ENCODE measurements around the gene TCAF1.
"Not testable (repeated sequence)": the region's sequence is repeated elsewhere in the genome, so short reads cannot be mapped to it uniquely, and the experiment has no call there.

Gene TCAF1

DNA sequence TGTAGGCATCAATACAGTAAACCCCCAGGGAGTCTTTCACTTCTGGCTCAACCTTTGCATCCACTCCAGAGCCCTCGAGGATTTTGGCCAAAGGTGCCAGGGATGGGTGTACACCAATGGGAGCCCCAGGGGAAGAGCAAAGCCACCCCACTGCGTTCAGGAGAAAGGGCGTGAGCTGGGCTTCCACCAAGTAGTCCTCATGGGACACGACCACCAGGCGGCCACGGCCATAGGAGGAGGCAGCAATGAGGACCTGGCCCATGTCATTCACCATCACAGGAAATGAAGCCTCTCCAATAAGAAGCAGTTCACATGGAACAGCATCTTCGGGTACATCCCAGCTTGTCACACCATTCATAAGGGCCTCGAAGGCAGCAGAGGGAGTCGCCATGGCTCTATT, 25.8 kb downstream of the TCAF1 start:
- FAIRE-seq (no peak), DNase-seq (ENCODE audit: extremely low spot score, insufficient read length, low read depth) (no peak)

DNA sequence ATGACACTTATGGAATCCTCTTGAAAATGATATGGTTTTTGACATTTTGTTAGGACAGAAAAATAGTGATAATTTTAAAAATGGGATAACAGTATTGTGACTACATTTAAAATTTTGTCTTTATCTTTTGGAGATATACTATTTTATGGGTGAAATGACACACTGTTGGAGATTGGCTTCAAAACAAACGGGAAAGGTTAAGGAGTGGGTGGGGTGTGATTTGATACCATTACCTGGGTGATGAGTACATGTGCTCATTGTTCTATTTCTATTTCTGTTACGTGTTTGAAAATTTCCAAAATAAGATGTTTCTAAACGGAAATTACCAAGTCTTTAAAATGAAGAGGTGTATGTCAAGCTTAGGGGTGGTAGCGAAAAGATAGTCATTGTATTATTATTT, 28.7 kb downstream of the TCAF1 start:
- FAIRE-seq; DNase-seq (ENCODE audit: extremely low spot score, insufficient read length, low read depth): not testable (repeated sequence)

GRCh38 chr7:143871534-143871933, 30.4 kb downstream of the TCAF1 start:
- FAIRE-seq; DNase-seq (ENCODE audit: extremely low spot score, insufficient read length, low read depth): not testable (repeated sequence)

- not testable (repeated sequence) for FAIRE-seq; DNase-seq (ENCODE audit: extremely low spot score, insufficient read length, low read depth)
Observed at GRCh38 chr7:143857994-143858393, 44.0 kb downstream of the TCAF1 start.

- DNase-seq (ENCODE audit: extremely low spot score, insufficient read length, low read depth); FAIRE-seq: not testable (repeated sequence)
Observed at GRCh38 chr7:143855443-143855842, 46.5 kb downstream of the TCAF1 start.

GRCh38 chr7:143850682-143851081, 51.3 kb downstream of the TCAF1 start:
- no peak for FAIRE-seq

GRCh38 chr7:143849785-143850479, 52.0 kb downstream of the TCAF1 start:
- DNase-seq (ENCODE audit: extremely low spot score, insufficient read length, low read depth) (no peak), FAIRE-seq (no peak)

More at GRCh38 chr7:143850682-143851081, 51.3 kb downstream of the TCAF1 start:
- DNase-seq (ENCODE audit: extremely low spot score, insufficient read length, low read depth): no peak

DNA sequence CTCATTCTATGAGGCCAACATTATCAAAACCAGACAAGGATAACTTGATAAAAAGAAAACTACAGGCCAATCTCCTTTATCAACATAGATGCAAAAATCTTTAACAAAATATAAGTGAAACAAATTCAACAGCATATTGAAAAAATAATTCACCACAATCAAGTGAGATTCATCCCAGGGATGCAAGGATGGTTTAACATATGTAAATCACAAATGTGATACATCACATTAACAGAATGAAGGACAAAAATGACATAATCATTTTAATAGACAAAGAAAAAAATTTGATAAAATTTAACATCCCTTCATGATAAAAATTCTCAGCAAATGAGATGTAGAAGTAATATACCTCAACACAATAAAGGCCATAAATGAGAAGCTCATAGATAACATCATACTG, 53.8 kb downstream of the TCAF1 start:
- FAIRE-seq (no peak), DNase-seq (ENCODE audit: extremely low spot score, insufficient read length, low read depth) (no peak)

DNA sequence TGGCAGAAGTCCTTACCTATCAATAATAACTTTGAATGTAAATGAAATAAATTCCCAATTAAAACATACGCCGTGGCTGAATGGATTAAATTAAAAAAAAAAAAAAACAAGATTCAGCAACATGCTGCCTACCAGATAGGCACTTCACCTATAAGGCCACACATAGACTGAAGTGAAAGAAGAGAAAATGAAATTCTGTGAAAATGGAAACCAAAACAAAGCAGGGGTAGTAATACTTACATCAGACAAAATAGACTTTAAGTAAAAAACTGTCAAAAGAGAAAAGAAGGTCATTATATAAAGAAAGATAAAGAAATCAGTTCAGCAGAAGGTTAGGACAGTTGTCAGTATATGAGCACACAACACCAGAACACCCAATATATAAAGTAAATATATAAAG, 55.3 kb downstream of the TCAF1 start:
- no peak for DNase-seq (ENCODE audit: extremely low spot score, insufficient read length, low read depth)
- no peak for FAIRE-seq

GRCh38 chr7:143841696-143842095, 60.3 kb downstream of the TCAF1 start:
- not testable (repeated sequence) for DNase-seq (ENCODE audit: extremely low spot score, insufficient read length, low read depth); FAIRE-seq

DNA sequence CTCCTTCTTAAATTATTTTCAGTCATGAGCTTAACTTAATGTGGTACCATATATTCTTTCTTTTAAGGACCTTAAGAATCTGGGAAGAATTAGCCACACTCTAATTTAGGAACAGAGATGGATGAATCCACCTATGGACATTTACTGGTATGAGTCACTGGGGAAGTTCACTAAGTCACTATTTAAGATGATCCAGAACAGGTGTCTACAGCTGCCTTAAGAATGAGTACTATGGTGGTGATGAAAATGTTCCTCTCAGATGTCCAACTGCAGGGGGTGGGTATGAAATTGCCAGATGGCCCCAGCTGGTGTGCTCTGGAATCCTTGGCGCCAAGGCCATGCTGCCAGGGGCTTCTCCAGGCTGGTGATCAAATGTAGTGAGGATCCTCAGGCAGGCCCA, 61.9 kb downstream of the TCAF1 start:
- FAIRE-seq; DNase-seq (ENCODE audit: extremely low spot score, insufficient read length, low read depth): not testable (repeated sequence)

- not testable (repeated sequence) for DNase-seq (ENCODE audit: extremely low spot score, insufficient read length, low read depth)
- FAIRE-seq: peak; percentile 62
Observed at GRCh38 chr7:143837223-143837622, 64.8 kb downstream of the TCAF1 start.

GRCh38 chr7:143836622-143837021, 65.4 kb downstream of the TCAF1 start:
- DNase-seq (ENCODE audit: extremely low spot score, insufficient read length, low read depth): not testable (repeated sequence)
- FAIRE-seq: peak; percentile 97

- DNase-seq (ENCODE audit: extremely low spot score, insufficient read length, low read depth): not testable (repeated sequence)
- FAIRE-seq: peak; percentile 84
Observed at GRCh38 chr7:143836088-143836487, 65.9 kb downstream of the TCAF1 start.

DNA sequence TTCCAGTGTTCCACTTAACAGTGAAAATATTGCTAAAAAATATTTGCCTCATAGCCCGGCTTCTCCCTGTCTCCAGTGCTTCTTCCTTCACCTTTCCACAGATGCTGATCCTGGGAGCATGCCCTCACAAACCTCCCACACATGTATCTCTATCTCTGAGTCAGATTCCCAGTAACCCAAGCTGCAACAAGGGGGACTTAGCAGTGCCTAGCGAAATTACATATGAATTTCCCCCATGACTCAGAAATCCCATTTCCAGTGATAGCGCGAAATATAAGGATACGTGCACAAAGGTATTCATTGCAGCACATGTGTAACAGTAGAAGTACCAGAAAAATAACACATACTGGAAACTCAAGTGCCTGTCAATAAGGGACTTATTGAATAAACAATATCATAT, 75.4 kb downstream of the TCAF1 start:
- not testable (repeated sequence) for DNase-seq (ENCODE audit: extremely low spot score, insufficient read length, low read depth); FAIRE-seq

GRCh38 chr7:143824295-143825135, 77.5 kb downstream of the TCAF1 start:
- FAIRE-seq; DNase-seq (ENCODE audit: extremely low spot score, insufficient read length, low read depth): not testable (repeated sequence)

DNA sequence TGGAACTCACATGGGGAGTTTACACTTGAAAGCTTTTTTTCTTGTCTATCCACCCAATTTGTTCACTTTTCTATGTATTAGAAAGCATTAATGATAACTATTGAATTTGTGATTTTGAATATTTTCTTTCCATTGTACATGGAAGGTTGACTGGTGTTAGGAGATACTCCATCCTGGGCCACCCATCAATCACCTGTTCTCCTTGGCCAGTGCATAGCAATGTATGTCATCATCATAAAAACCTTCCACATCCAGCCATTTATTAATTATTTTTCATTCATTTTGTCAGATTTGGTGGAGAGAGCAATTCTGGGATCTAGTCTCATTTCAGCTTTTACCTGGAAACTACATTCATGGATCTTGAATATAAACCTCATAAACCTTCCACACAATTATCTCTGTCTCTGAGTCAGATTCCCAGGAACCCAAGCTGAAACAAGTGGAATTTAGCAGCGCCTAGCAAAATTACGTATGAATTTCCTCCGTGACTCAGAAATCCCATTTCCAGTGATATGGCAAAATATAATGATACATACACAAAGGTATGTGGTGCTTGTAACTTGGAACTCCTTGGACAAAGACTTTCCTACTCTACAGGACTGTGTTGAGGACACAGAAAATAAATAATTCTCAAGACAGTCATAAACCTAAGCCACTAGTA, 78.2 kb downstream of the TCAF1 start:
- DNase-seq (ENCODE audit: extremely low spot score, insufficient read length, low read depth); FAIRE-seq: not testable (repeated sequence)

DNA sequence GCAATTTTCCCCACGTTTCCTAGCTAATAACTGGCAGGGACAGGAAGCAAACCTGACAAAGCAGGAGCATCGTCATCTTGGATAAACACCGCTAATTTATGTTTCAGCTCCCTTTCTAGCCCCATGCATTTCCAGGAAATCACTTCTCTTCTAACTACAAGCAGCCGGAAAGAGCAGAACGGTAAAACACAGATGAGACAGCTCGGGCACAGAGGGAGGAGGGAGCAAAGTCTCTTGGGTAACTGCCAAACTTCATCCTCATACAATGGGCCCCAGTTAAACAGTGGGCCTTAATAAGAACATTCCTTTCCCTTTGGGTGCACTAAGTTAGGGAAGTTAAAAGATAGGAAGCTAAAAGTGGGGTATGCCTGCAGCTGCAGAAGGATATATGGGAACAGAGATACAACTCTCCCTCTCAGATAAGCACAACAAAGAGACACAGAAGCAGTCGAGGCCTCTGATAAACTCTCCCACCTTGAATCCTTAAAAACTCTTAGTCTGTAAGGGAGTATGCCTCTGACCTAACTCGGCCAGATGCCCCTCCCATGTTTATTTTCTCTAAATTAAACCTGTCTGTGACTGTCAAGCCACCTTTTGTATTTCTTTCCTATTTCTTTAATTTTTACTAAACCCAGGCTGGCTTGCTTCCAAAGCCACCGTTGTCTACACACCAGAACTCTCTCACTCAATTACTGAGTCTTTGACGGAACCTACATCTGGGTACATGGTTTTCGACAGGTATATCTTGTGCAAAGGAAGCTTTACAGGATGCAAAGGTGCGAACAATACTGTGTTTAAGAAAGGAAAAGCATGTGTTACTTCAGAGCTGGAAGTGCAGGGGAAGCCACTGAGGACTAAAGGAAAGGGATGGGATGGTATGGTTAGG, 80.3 kb downstream of the TCAF1 start:
- DNase-seq (ENCODE audit: extremely low spot score, insufficient read length, low read depth); FAIRE-seq: not testable (repeated sequence)

GRCh38 chr7:143817873-143818272, 84.1 kb downstream of the TCAF1 start:
- DNase-seq (ENCODE audit: extremely low spot score, insufficient read length, low read depth); FAIRE-seq: not testable (repeated sequence)
